ENCODE data around the gene LRRC1.

LRRC1 gene

DNA sequence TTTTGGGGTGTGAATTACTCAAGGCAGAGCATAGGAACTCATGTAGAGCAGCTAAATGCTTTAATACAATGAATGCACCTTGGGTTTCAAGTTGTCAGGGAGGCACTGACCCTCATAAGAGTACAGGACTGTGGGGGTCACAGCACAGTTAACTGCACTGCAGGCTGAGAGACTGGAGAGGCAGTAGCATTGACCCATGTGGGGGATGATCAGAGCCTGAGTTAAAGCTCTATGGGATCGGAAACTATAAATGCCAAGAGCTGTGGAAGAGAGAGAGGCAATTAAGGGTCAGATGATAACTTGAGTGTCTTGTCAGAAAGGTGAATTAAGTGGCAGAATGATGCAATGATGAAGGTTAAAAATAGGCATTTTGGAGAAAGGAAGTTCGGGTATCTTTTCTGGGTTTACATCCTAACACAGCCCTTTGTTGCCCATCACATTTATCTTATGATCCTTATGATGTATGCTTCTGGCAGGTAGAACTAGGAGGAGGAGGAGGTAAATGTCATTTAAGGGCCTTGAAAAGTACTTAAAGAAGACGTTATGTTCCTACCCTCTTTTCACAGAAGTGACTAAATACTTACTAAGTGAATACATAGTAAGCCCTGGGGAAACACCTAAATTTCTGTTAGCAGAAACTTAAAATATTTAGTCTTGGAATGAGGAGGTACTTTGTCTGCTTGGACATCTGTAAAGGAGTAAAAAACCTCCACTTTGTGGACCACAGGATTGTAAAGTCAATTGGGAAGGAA lies 24.2 kb downstream of the LRRC1 start:
- DNase-seq: no peak

DNA sequence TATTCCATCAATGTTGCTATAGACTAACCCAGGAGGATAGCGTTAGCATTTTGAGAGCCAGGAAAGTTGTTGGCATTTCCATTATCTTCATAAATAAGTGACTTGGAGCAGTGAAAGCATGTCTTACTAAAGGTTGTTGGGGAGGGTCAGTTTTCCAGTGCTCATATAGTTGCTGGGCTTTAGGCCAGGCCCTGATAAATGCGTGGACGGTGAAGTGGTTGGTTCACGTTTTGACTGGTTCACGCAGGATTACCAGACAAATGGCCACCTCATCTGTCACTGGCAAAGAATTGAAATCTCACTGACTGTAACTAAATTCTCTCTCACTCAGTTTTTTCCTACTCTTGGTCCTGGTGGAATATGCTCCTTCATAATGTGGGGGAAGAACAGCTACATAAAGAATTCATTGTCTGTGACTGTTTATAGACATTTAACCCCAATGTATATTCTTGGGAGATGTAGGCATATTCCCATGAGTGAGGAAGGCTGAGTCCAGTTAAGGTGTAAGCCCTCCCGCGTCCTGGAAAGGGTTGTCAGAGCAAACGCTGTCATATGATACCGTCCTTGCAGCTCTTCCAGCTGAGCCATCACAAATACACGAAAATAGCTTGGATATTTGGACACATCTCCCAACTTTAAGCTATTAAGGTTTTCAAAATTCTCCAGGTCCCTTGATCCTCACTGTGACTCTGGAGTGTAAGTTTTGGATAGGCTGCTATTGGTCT lies 27.8 kb downstream of the LRRC1 start:
- no peak for DNase-seq

DNA sequence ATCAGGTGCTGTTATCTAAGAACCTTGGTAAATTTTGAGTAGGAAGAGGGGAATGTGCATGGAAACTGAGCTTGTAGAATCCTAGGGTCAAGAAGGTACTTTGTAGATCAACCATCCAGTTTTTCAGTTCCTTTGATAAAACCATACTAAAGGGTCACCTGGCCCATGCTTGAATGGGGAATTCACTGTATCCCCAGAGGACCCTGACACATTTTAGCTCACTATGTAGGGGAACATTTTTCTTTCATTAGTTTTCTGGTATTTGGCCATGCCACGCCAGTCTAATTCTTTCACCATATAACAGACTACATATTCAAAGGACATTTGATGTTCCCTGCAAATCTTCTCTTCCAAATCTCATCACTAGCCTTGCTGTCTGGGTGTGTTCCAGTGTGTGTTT lies 29.9 kb downstream of the LRRC1 start:
- no peak for DNase-seq

DNA sequence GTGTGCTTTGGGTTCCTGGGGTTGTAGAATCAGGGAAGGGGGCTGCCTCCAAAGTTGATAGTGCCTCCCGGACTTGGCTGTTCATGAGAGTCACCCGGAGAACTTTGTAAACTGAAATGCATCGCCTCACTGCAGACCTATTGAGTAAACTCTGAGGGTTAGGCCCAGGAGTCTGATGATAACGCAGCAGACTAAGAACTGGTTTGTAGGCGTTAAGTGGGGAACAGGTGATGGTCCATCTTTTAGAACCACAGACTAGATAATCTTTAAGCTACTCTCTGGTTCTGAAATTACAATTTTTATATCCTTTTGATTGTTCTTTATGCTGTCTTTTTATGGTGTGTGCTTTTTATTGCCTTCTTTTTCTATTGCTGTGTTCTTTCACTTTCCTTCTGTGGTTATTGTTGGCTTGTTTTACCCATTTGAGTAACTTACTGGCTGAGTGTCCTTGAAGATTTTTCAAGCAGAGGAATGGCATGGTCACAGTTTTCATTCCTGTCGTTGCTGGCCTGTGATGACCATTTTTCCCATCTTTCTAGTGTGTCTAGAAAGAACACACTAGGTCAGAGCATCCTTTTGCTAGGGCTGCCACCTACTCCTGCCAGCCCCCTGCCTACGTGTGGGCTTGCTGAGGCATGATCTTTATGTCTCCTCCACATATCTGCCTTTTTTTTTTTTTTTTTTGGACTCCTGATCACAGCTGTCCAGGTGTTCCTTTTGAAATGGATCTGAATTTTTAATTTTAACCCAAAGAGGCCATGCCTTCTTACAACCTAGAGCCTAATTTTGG lies 30.9 kb downstream of the LRRC1 start:
- DNase-seq: no peak

DNA sequence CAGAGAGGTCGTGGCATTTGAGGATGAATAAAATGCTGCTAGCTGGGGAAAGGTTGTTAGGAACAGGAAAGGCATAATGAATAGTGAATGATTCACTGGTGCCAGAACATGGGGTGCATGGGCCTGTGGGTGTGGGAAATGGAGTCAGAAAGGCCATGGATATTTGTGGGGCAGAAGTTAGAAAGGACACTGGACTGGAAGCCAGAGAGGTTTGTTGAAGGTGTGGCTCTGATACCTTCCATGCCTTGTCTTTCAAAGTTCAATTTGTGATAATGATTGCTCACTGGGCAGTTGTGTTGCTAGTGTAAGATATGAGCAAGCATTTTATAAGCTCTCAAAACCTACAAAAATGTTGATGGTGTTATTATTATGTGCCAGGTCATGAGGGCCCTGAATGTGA lies 32.7 kb downstream of the LRRC1 start:
- DNase-seq: no peak

DNA sequence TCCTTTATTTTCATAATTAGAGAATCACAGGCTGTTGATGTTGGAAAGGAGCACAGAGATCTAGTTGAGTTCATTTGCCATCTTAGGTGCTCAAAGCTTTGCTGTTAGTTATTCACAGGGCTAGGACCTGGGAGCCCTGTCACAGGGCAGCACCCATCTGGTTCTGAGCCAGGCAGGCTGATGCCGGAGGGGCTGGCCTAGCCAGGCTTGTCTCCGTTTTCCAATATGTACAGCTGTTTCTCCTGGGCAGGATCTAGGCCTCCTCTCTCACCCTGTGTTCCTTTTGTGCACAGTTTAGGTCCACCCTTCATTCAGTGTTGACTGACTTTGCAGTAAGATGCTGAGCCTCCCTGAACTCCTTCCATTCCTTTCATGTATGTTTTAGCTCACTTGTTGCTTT lies 33.4 kb downstream of the LRRC1 start:
- DNase-seq: no peak

DNA sequence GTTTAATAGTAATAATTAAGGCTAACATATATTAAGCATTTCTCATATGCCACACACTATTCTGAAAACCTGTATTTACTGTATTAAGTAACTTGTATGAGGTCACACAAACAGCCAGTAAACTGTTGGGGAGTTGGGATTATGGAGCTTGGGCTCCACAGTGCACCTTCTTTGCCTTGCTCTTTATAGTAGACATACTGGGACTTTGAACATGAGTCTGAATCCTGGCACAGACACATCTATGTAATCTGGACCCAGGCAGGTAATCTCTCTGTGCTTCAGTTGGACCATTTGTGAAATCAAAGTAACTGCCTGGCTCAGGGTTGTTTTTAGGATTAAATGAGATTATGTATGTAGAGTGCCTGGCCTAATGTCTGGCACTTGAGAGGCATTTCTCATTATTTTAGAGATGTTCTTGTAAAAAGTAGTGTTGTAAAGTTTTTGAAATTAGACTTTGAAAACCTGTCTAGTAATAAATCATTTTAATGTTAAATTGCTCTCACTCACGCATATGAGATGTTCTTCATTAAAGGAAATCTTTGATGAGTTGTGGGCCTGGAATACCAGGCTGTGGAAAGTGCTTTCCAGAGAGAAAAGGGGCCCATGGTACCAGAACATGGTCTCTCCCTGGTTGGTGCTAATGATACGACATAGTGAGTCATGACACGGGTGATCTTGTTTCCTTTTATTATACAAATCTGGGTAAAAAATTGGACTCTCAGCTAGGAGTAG lies 34.3 kb downstream of the LRRC1 start:
- DNase-seq: no peak

DNA sequence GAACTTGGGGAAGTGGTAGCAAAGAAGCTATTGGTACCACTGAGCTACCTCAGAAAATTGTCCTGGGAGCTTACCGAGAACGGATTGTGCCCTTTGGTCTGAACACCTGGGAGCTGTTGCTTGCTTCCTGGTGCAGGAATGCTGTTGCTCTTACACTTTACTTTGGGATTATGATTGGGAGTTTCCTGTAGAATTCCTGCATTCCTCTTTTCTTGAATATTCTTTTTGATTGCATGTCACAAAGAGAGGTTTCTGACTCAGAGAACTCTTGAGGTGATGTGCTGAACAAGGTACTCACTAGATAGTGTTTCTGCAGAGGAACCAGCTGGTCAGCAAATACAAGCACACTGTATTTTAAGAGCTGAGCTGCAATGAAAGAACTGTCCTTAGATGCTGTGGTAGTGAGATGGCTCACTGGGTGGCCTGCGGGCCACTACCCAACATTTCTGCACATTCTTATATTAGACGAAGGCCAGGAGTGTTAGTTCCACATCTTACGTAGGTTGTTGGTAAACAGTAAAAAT lies 35.0 kb downstream of the LRRC1 start:
- no peak for DNase-seq

DNA sequence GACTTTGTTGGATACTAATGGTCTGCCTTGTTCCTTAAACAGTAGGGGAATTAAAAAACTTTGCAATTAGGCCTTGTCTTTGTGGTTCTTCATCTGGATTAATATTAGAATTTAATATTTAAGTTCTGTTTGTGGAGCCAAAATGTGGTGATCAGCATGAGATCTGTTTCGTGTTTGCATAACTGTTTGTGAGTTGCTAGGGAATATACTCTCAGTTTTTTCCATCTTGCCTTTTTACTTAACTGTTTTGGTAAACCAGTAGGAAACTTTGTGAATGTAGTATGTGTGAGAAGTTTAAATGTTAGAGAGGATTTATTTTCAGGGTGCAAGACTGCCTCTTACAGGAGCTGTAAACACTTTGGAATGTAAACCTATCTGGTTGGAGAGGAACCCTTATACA lies 35.6 kb downstream of the LRRC1 start:
- DNase-seq: no peak

DNA sequence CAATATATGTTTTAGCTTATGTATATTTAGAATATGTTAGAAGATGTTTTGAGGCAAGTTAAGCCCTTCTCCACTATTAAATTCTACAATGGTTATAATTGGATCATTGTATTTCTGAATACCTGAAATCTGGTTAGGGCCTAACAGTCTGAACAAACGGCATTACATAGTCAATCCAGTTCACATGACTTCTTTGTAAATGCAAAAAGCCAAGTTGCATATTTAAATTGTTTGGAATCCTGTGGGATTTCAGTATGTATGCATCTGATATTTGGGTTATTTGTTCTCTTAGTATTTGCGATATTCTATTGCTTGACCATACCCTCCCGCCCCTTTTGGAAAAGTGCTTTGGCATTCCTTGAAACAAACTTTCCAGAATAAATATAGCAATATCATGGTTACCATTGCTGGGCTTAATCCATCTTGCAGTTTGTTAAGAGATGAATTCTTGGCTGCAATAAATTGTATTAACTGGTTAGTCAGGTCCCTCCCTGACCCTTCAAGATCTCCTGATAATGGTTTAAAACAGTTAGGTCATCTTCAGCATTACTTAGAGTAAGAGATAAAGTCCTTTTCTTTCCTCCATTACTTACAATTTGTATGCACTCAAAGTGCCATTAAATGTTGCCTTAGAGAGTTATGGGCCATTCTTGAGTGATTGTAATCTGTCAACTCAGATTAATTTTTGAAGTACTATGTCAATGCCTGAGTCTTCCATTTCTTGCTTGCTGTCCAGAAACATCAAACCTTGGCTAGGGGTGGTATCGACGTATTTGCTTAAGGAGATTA lies 36.5 kb downstream of the LRRC1 start:
- no peak for DNase-seq

DNA sequence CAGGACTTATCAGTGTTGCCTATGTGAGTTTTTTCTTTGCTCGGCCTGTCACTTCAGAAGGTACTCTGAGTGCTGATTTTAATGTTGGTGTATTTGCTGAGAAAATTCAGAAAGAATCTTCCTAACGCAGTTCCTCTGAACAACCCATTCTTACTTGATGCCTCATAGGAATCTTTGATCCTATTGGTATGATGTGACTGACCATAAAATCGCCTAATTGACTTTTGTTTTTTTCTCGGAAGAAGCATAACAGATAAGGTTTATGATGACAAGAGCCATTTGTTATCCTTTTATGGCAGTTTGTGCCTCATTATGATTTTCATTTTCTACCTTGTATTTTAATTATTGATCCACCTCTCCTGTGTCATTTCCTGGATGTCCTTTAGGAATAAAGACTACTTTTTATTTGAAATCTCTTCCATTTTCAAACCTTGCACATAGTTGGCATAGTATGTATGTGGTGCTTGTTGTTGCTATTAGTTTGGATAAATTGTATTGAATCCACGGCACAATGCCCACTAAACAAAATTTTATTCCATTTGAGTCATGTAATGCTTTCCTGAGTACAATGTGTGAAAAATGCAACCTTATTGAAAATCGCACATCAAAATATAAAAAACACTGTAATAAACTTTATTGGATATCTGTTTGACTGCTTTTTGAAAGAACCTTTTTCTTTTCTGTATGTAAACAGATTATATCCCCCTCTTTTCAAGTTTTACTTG lies 37.3 kb downstream of the LRRC1 start:
- DNase-seq: no peak

DNA sequence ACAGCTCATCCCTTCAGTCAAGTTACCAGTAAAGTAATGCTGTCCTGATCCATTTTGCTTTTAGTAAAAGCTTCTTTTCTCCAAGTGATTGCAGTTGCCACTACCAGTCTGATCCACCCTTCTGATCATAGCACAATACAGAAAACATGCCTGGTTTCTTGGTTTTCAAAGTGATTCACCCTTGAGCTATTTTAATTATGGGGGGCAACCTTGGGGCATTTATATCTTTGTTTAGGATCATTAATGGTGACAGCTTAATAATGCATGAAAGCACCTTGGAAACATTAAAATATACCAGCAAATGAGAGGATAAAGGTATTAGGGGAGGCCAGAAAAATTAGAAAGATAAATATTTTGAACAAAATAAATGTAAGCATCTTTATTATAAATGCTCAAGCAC lies 38.4 kb downstream of the LRRC1 start:
- no peak for DNase-seq

DNA sequence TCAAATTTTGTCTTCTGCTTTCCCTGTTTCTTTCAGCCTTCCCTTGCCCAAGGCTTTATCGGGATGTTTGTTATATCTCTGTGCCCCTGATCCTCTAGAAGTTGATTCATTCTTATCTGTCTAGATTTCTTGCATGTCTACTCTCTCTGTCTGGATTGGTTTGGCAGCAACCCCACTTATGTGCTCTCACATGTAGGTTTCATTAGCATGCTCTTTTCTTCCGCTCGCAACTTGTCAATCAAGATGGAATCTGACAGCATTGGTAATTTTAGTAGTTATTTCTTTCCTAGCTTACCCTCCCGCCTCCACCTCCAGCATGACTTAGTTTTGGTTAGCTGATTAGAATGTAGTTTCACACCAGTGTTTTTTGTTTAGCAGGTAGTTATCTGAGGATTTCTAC lies 39.3 kb downstream of the LRRC1 start:
- DNase-seq: no peak

DNA sequence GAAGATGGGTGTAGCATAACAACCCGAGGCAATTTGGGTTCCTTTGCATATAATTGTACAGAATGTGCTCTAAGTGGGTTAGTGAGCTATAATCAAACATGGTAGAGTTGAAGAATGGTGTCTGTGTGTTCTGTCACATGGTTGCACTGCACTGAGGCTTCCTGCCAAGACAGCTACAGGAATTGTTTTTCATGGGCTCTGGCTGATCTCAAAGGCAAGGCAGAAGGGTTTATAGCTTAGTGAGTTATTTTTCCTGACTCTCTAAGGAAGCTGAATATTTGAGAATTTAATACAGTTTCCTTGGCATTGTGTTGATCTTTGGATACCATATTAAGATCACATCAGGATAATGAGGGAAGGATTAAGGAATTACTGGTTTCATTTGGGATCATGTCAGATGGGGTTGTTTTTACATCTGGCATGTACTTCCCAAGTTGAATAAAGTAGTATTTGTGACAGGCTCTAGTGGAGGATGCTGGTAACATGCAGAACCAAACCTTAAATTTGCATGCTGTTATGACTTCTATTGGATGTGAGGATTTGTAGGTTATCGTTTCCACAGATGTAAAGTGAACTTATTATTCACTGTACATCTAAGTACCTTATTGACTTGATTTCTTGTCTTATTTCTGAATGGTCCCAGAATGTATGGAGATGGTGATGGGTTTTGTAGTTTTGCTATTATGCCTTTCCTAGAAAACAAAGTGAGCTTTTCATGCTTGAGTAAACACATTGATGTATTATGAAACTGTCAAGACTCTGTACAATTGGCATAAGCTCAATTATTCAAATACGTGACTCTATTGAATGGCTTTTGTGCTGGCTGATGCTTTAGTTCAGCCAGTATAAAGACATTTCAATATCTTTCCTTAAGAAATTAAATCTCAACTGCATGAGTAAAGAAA lies 43.3 kb downstream of the LRRC1 start:
- DNase-seq: no peak

DNA sequence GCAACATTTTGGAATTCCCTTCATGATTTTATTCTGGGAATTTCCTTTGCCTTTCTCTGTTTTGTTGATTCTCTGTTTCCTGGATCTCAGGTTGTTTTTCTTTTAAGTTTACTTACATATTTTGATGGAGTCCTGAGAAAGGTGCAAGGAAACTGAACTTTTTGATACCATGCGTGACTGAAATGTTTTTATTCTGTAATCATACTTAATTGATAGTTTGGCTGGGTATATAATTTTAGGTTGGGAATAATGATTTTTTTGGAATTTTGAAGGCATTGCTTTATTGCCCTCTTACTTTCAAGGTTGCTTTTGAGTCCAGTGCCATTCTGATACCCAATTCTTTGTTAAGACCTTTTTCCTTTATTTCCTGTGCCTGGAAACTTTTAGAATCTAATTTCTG lies 45.2 kb downstream of the LRRC1 start:
- no peak for DNase-seq

DNA sequence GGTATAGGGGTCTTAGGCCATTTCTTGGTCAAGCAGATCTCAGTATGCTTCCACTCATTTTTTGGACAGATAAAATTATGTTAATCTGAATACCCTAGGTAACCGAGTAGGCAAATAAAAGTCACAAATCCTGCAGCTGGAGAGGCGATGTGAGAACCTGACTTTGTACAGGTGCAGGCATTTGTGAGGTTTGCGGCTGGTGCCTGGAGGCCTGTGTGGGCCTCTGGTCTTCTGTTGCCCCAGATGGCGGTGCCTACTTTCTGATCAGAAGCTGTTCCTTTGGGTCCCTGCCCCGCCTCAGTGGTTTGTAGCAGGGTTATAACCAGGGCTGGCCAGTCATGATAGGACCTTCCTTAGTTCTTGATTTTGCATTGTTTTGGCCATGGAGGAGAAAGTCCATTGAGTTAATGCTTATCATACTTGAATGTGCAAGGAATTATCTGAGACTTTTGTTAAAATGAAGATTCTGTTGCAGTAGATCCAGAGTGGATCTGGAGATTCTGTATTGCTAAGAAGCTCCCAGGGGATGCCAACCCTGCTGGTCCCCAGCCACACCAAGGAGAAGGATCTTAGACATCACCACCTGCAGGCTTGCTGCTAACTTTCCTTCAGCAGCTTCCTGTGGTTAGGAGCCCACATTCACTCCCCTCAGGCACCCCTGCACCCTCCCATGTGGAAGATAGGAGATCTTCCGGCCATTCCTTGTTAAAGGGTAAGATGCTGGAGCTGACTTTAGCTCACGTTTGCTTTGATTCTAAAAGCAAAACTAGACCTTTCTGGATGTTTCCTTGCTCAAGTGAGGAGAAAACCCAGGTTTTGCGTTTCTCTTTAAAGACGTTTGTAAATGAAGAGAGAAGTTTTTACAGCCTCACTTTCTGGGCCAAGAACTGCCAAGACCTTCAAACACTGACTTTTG lies 50.7 kb downstream of the LRRC1 start:
- DNase-seq: no peak

DNA sequence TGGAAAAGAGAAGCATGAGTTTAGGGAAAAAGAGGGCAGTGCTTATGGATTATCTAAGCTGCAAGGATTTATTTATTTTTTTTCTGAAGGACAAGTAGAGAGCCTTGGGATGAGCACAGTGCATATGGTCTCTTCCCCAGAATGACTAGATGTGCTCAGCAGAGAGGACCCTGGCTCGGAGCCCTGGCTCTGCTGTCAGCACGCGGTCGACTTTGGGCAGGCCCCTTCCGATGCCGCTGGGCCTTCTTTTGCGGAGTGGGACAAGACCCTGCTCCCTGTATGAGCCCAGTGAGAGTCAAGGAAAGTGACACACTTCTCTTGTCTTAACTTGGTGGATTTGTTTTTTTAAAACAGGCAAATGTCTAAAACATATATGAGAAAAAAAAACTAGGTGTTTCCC lies 51.4 kb downstream of the LRRC1 start:
- DNase-seq: no peak

DNA sequence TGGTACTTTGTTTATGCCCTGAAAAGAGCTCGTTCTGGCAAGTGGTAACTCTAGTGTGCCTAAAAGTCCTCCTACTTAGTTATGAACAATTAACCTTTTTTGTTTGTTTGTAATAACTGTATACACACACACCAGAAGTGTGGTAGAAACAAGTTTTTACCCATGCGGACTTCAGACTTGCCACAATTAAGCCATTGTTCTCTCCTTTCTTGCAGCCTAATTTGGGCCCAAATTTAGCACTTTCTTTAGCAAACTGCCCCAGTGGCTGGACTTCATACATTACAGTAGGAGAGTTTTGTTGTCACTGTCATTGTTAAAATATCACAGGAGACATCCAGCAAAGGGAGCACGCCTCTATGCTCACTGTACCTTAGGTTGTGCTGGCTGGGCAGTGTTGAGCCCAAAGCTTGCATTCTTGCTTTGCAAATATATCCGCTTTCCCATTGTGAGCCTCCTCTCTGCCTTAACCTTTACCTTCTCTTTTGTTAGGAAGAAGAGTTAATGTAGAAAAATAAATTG lies 53.0 kb downstream of the LRRC1 start:
- DNase-seq: no peak

DNA sequence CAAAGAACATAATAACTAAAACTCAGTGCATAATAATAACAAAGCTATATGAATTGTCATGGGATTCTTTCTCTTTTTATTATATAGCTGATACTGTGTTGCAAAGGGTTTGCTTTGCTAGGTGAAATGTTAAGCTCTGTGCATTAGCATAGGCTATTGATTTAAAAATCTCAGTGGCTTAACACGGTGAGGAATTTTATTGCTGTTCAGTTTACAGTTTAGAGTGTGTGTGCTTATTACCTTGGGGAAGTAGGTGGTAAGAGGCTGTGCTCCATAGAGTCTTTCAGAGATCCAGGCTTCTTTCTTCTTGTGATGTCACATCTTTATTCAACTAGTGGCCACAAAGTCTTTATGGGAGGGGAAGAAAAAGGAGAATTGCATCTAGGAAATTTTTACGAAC lies 55.7 kb downstream of the LRRC1 start:
- no peak for DNase-seq
